ENCODE measurements around the gene RAB6A.
"Not testable (repeated sequence)": the region's sequence is repeated elsewhere in the genome, so short reads cannot be mapped to it uniquely, and the experiment has no call there.

The RAB6A gene

DNA sequence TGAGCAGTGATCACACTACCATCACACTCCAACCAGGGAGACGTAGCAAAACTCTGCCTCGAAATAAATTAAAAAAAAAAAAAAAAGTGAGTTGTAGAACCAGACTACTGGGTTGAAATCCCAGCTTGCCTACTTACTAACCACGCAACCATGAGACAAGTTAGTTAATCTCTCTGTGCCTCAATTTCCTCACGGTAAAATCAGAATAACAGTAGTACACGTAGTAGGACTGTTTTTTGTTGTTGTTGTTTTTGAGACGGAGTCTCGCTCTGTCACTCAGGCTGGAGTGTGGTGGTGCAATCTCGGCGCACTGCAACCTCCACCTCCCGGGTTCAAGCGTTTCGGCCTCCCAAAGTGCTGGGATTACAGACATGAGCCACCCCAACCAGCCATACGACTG, 14.2 kb downstream of the RAB6A start:
- Histone ChIP-seq H3K27me3 (ENCODE audit: insufficient read depth, poor library complexity, severe bottlenecking) (no peaks in the 10 kb centered on the region), H3K4me3 (replicated peaks; ENCODE audit: insufficient read depth, low read length) (no peak overlapping the region), H3K27ac (replicated peaks) (no peak overlapping the region)
- TF ChIP-seq GABPA (IDR thresholded peaks at IDR 0.05; ENCODE audit: low read depth): no peak
- TF ChIP-seq SPI1 (IDR thresholded peaks at IDR 0.05; ENCODE audit: borderline replicate concordance, low read depth): no peak
- TF ChIP-seq REST (IDR thresholded peaks at IDR 0.05; ENCODE audit: insufficient replicate concordance, low read depth): no peak
- TF ChIP-seq POLR2AphosphoS5 (IDR thresholded peaks at IDR 0.05; ENCODE audit: low read depth): no peak
- TF ChIP-seq CTCF (IDR thresholded peaks at IDR 0.05; ENCODE audit: insufficient read depth, low read length): no peak
- no peak for DNase-seq (ENCODE audit: low read depth in 1 of 2, low spot score in 1 of 2)

- Histone ChIP-seq H3K27me3 (ENCODE audit: insufficient read depth, poor library complexity, severe bottlenecking) (no peaks in the 10 kb centered on the region), H3K4me3 (replicated peaks; ENCODE audit: insufficient read depth, low read length) (no peak overlapping the region), H3K27ac (replicated peaks) (no peak overlapping the region)
- no peak for TF ChIP-seq GABPA (IDR thresholded peaks at IDR 0.05; ENCODE audit: low read depth)
- no peak for TF ChIP-seq SPI1 (IDR thresholded peaks at IDR 0.05; ENCODE audit: borderline replicate concordance, low read depth)
- TF ChIP-seq POLR2AphosphoS5 (IDR thresholded peaks at IDR 0.05; ENCODE audit: low read depth): no peak
- no peak for TF ChIP-seq CTCF (IDR thresholded peaks at IDR 0.05; ENCODE audit: insufficient read depth, low read length)
- no peak for TF ChIP-seq REST (IDR thresholded peaks at IDR 0.05; ENCODE audit: insufficient replicate concordance, low read depth)
- no peak for DNase-seq (ENCODE audit: low read depth in 1 of 2, low spot score in 1 of 2)
Measured at GRCh38 chr11:73743045-73743444, 17.8 kb downstream of the RAB6A start.

- H3K4me3 ChIP-seq (replicated peaks; ENCODE audit: insufficient read depth, low read length): not testable (repeated sequence)
Measured at GRCh38 chr11:73735959-73736358, 24.9 kb downstream of the RAB6A start.

GRCh38 chr11:73734993-73735392, 25.9 kb downstream of the RAB6A start:
- no peak for DNase-seq (ENCODE audit: low read depth in 1 of 2, low spot score in 1 of 2)
- no peak for TF ChIP-seq CTCF (IDR thresholded peaks at IDR 0.05; ENCODE audit: insufficient read depth, low read length)
- TF ChIP-seq SPI1 (IDR thresholded peaks at IDR 0.05; ENCODE audit: borderline replicate concordance, low read depth): no peak
- no peak for TF ChIP-seq GABPA (IDR thresholded peaks at IDR 0.05; ENCODE audit: low read depth)
- no peak for TF ChIP-seq POLR2AphosphoS5 (IDR thresholded peaks at IDR 0.05; ENCODE audit: low read depth)
- TF ChIP-seq REST (IDR thresholded peaks at IDR 0.05; ENCODE audit: insufficient replicate concordance, low read depth): no peak
- Histone ChIP-seq H3K27me3 (ENCODE audit: insufficient read depth, poor library complexity, severe bottlenecking) (no peaks in the 10 kb centered on the region), H3K4me3 (replicated peaks; ENCODE audit: insufficient read depth, low read length) (no peak overlapping the region), H3K27ac (replicated peaks) (no peak overlapping the region)

More at GRCh38 chr11:73735959-73736358, 24.9 kb downstream of the RAB6A start:
- DNase-seq (ENCODE audit: low read depth in 1 of 2, low spot score in 1 of 2); H3K27me3 ChIP-seq (ENCODE audit: insufficient read depth, poor library complexity, severe bottlenecking); H3K27ac ChIP-seq (replicated peaks): not testable (repeated sequence)

DNA sequence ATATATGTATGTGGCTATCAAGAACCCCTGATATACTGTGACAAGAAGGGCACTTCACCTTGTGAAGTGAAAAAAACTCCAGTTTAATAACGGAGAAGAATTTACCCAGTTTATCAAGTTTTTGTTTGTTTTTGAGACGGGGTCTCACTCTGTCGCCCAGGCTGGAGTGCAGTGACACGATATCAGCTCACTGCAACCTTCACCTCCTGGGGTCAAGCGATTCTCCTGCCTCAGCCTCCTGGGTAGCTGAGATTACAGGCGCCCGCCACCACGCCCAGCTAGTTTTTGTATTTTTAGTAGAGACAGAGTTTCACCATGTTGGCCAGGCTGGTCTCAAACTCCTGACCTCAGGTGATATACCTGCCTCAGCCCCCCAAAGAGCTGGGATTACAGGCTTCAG, 26.9 kb downstream of the RAB6A start:
- not testable (repeated sequence) for H3K27me3 ChIP-seq (ENCODE audit: insufficient read depth, poor library complexity, severe bottlenecking); H3K4me3 ChIP-seq (replicated peaks; ENCODE audit: insufficient read depth, low read length); DNase-seq (ENCODE audit: low read depth in 1 of 2, low spot score in 1 of 2); H3K27ac ChIP-seq (replicated peaks)

- H3K27me3 ChIP-seq (ENCODE audit: insufficient read depth, poor library complexity, severe bottlenecking); DNase-seq (ENCODE audit: low read depth in 1 of 2, low spot score in 1 of 2); H3K4me3 ChIP-seq (replicated peaks; ENCODE audit: insufficient read depth, low read length); H3K27ac ChIP-seq (replicated peaks): not testable (repeated sequence)
Measured at GRCh38 chr11:73732936-73733335, 27.9 kb downstream of the RAB6A start.

Data from HL-60 (cell line).